Type B pancreatic cell (in vitro differentiated cells): ENCODE data around the gene TTC12. TPM values are rescaled to one million over a fixed set of nuclear protein-coding genes. Genes with fewer than 3 reads are reported as not detected.

ENCODE experiments used
- DNase-seq: peaks from one replicate; pipeline ENCODE4 v3.0.0; 2021; ENCODE audit warnings: mixed read lengths; ENCODE audit not compliant: unreplicated experiment; ENCODE audit errors: extremely low spot score
- H3K27ac Mint-ChIP-seq: 2 replicates; pipeline ENCODE4 v1.8.0; 2021; ENCODE audit warnings: mild to moderate bottlenecking, mixed read lengths
- H3K27me3 Mint-ChIP-seq: 2 replicates; pipeline ENCODE4 v1.8.0; 2021; ENCODE audit warnings: mixed read lengths
- H3K36me3 Mint-ChIP-seq: 2 replicates; pipeline ENCODE4 v1.8.0; 2021; ENCODE audit warnings: mixed read lengths
- H3K4me1 Mint-ChIP-seq: one replicate; pipeline ENCODE4 v1.8.0; 2021; ENCODE audit warnings: mixed read lengths; ENCODE audit not compliant: unreplicated experiment
- H3K4me3 Mint-ChIP-seq: 2 replicates; pipeline ENCODE4 v1.8.0; 2021; ENCODE audit warnings: mild to moderate bottlenecking, mixed read lengths
- H3K9me3 Mint-ChIP-seq: 2 replicates; pipeline ENCODE4 v1.8.0; 2021; ENCODE audit warnings: mixed read lengths
- CTCF ChIP-seq: fragments of 200-600 bp; sonication (generic); conservative IDR thresholded peaks from 2 replicates; pipeline ENCODE4 v1.5.0; 2021; ENCODE audit warnings: antibody characterized with exemption, mild to moderate bottlenecking
- total RNA-seq: library from RNA; stranded (reverse); gene quantifications from 2 replicates; pipeline ENCODE4 v1.2.1, GENCODE V29; 2021; ENCODE audit warnings: low replicate concordance

TTC12 gene
- total RNA-seq, 1 donor from 2014 or later, result 27.6 TPM

GRCh38 chr11:113376156-113376555, 61.8 kb downstream of the TTC12 start:
- Mint-ChIP-seq H3K27ac (no peak overlapping the region), H3K4me1 (peaks cover 6% of the 10 kb centered on the region), H3K27me3 (peaks cover 3% of the 10 kb centered on the region), H3K9me3 (no peaks in the 10 kb centered on the region), H3K36me3 (peaks cover 18% of the 10 kb centered on the region), H3K4me3 (no peak overlapping the region)
- no peak for TF ChIP-seq CTCF
- no peak for DNase-seq

- H3K4me3 Mint-ChIP-seq, result no peak overlapping the region
- peaks cover 16% of the 10 kb centered on the region for H3K36me3 Mint-ChIP-seq
- peaks cover 6% of the 10 kb centered on the region for H3K4me1 Mint-ChIP-seq
- no peak for TF ChIP-seq CTCF
- peaks cover 3% of the 10 kb centered on the region for H3K27me3 Mint-ChIP-seq
- no peaks in the 10 kb centered on the region for H3K9me3 Mint-ChIP-seq
- H3K27ac Mint-ChIP-seq, result peak overlapping the region; percentile 15
- DNase-seq, result no peak
These were observed 63.5 kb downstream of the TTC12 start for GRCh38 chr11:113377681-113378412.

GRCh38 chr11:113378692-113379091, 64.3 kb downstream of the TTC12 start:
- Mint-ChIP-seq H3K4me3 (no peak overlapping the region), H3K4me1 (peaks cover 6% of the 10 kb centered on the region), H3K27ac (no peak overlapping the region), H3K27me3 (peaks cover 3% of the 10 kb centered on the region), H3K36me3 (peaks cover 12% of the 10 kb centered on the region), H3K9me3 (no peaks in the 10 kb centered on the region)
- DNase-seq, result no peak
- TF ChIP-seq CTCF, result no peak

- DNase-seq, result no peak
- Mint-ChIP-seq H3K4me3 (no peak overlapping the region), H3K27ac (no peak overlapping the region), H3K9me3 (no peaks in the 10 kb centered on the region), H3K36me3 (peaks cover 5% of the 10 kb centered on the region), H3K27me3 (peaks cover 5% of the 10 kb centered on the region), H3K4me1 (peaks cover 6% of the 10 kb centered on the region)
- no peak for TF ChIP-seq CTCF
These were observed 67.7 kb downstream of the TTC12 start for GRCh38 chr11:113382121-113382520.

- Mint-ChIP-seq H3K4me1 (no peaks in the 10 kb centered on the region), H3K27ac (peak overlapping the region; percentile 86), H3K4me3 (no peak overlapping the region), H3K27me3 (peaks cover 5% of the 10 kb centered on the region), H3K9me3 (no peaks in the 10 kb centered on the region), H3K36me3 (peaks cover 5% of the 10 kb centered on the region)
- TF ChIP-seq CTCF, result no peak
- no peak for DNase-seq
These were observed 70.2 kb downstream of the TTC12 start for GRCh38 chr11:113384551-113384950.
